ENCODE measurements around the gene C1QTNF12.
A peak's percentile ranks its signal among the peaks of the same experiment; 100 is the strongest.

C1QTNF12 gene

GRCh38 chr1:1240822-1241587 is 5.5 kb downstream of the C1QTNF12 start:
- DNase-seq (ENCODE audit: low read depth), result peak; percentile 20

GRCh38 chr1:1240348-1240732 is 6.2 kb downstream of the C1QTNF12 start:
- no peak for DNase-seq (ENCODE audit: low read depth)

DNA sequence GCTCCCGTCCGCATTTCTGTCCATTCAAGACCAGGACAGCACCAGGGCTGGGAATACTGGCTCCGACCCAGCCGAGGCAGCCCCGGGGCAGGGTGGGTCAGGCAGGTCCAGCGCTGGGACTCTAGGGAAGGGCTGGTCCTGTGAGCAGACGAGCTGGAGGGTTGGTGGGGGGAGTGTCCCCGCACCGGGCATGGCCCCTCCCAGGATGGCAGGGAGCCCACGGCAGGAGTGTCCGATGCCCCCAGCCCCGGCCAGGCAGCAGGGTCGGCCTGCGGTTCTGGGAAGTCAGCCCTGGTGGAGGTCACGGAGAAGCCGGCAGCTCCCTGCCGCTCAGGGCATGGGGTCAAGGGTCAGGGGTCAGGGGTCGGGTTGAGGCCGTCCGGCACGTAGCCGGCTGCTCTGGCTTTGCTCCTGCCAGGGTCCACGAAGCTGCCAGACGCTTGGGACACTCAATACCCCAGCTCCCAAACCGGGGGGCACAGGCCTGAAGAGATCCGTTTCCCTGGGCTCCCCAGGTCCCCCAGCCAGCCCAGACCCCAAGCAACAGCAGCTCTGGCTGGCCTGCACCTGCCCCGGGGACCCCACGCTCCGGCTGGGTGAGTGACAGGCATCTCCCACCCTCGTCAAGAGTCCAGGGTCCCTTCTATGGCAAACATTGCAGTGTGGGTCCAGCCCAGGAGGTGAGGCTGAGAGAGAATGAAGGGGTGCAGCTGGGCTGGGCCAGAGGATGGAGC is 6.7 kb downstream of the C1QTNF12 start:
- no peak for DNase-seq (ENCODE audit: low read depth)

- no peak for DNase-seq (ENCODE audit: low read depth)
Observed at GRCh38 chr1:1239227-1239613, 7.3 kb downstream of the C1QTNF12 start.

- DNase-seq (ENCODE audit: low read depth), result no peak
Observed at GRCh38 chr1:1238702-1239178, 7.8 kb downstream of the C1QTNF12 start.

- DNase-seq (ENCODE audit: low read depth), result no peak
Observed at GRCh38 chr1:1237874-1238701, 8.4 kb downstream of the C1QTNF12 start.

DNA sequence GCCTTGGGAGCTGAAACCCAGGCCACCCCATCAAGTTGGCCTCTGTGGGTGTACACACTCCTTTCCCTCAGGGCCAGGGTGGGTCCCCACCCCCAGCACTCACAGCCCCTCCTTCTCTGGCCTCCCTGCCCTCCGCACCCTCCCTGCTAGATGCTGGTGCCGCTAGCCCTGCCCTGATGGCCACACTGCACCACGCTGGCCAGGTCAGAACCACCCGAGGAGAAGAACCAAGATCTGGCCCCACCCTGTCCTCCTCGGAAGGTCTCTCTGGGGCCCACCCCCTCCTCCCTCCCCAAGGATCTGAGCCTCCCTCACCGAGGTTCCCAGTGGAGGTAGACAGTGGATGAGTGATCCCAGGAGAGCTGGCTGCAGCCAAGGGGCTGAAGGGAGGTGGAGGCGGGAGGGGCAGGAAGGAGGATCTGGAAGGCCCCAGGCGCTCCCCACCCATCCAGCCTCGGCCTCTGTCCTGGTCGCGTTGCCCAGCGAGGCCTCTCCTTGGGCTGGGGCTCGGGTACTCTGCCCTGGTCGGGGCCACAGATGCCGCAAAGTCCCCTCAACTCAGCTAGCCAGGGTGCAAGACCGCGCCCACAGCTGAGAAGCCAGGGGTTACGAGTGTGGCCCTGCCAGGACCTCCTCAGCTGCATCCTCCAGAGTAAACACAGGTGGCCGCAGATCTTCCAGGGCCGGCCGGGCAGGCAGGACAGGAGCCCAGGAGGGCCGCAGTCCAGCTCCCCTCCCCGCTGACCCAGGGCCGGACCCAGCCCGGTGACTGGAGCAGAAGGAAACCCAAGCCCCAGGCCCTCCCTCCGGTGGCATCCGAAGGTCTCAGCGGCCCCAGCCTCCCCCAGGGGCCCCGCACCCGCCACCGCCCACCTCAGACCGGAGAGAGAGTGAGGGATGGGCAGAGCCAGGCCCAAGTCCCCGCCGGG is 9.3 kb downstream of the C1QTNF12 start:
- no peak for DNase-seq (ENCODE audit: low read depth)

DNA sequence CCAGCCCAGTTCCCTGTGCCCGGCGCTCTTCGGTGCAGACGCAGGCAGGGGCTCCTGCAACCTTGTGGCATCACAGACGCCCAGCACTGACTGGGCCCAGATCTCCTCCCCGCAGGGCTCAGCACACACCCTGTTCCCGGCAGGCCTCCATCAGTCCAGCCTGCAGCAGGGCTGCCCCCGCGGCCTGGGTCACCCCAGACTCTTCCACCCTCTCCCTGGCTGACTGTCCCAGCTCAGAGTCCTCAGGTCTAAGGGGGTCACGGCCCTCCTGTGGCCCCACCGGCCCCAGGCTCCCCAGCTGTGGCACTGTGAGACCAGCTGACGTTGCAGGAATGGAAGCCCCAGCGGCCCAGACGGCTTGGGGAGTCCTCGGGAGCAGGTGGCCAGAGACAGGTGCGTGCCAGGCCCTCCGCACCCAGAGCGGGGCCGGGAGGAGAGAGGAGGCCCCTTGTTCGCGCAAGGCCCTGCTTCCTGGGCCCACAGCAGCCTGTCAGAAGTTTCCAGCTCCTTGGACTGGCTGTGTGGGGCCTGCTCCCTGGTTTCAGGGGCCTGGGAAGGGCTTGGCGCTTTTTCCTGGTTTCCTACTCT is 10.3 kb downstream of the C1QTNF12 start:
- no peak for DNase-seq (ENCODE audit: low read depth)

DNA sequence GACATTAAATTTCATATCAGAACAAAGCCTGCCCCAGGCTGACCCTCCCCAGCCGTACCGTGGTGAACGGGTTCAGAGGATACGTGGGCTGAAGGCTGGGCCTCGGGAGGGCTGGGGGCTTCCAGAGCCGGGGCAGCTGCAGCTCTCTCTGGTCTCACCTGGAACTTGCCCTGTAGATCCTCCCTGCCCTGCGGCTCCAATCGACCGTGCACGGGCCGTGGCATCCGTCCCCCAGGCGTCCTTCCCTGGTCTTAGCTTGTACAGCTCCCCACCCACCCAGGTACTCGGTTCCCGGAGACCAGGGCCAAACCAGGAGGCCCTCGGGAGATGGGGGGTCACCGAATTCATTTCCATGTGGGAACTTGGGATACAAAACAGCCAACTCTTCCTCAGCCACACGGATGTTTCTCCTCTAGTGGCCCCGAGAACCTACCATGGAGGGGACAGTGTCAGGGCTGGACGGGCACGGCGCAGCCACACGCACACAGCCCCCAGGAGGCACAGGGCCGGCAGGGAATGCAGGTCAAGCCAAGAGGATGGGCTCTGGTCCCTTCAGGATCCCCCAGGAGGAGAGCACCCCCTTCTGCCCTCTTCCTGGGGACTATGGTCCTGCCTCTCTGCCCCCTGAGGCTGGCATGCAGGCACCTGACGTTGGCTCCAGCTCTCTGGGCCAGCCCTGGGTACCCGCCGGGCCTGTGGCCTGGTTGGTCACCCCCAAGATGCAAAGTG is 11.3 kb downstream of the C1QTNF12 start:
- DNase-seq (ENCODE audit: low read depth), result no peak

DNA sequence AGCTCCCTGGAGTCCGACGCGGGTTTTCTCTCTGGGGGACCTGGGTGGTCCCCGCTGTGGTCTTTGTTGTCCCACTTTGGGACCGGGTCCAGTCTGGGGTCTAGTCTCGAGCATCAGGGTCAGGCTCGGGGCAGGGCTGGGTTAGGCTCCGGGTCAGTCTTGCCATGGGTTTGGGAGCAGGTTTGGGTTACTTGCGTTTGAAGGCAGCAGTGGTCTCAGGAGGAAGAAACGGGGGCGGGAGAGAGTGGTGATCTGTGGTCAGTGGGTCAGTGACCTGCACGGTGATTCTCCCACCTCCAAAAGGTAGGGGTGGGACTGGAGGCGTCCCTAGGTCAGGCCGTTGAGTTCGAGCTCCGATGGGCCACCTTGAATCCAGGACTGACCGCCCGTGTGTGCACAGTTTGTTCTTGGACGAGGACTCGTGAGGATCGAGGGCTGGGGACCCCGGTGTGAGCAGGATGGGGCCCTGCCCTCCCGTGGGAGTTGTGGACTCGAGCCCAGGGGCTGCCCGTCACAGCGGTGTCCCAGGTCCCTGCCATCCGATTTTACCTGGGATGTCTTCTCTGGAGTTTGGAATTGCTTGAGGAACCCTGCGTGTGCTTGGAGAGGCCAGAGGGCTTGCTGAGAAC is 12.2 kb downstream of the C1QTNF12 start:
- no peak for DNase-seq (ENCODE audit: low read depth)

DNA sequence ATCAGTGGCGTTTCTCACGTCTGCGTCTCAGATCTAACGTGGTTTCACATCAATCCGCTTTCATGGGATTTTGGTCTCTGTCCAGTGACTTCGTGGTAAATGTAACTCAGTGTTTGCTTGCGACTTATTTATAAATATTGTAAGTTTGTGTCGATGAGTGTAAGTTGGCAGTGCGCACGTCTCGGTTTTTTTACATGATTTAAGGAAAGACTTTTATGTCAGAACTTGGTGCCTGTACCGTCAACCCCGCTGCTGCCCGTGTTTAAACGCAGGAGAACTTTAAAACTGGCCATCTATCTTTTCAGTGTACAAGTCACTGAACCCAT is 13.0 kb downstream of the C1QTNF12 start:
- DNase-seq (ENCODE audit: low read depth), result no peak

- no peak for DNase-seq (ENCODE audit: low read depth)
Observed at GRCh38 chr1:1232796-1233566, 13.5 kb downstream of the C1QTNF12 start.

DNA sequence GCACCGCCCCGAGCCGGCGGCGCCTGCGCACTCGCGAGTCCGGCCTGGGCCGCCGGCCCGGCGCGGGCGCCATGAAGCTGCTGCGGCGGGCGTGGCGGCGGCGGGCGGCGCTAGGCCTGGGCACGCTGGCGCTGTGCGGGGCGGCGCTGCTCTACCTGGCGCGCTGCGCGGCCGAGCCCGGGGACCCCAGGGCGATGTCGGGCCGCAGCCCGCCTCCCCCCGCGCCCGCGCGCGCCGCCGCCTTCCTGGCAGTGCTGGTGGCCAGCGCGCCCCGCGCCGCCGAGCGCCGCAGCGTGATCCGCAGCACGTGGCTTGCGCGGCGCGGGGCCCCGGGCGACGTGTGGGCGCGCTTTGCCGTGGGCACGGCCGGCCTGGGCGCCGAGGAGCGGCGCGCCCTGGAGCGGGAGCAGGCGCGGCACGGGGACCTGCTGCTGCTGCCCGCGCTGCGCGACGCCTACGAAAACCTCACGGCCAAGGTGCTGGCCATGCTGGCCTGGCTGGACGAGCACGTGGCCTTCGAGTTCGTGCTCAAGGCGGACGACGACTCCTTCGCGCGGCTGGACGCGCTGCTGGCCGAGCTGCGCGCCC is 14.2 kb downstream of the C1QTNF12 start, which contains the start of gene B3GALT6:
B3GALT6 (plus strand) TSS at position 30 of the 588 bp plus-strand sequence; CDS start at position 72, 42 bp downstream.
- DNase-seq (ENCODE audit: low read depth), result no peak

DNA sequence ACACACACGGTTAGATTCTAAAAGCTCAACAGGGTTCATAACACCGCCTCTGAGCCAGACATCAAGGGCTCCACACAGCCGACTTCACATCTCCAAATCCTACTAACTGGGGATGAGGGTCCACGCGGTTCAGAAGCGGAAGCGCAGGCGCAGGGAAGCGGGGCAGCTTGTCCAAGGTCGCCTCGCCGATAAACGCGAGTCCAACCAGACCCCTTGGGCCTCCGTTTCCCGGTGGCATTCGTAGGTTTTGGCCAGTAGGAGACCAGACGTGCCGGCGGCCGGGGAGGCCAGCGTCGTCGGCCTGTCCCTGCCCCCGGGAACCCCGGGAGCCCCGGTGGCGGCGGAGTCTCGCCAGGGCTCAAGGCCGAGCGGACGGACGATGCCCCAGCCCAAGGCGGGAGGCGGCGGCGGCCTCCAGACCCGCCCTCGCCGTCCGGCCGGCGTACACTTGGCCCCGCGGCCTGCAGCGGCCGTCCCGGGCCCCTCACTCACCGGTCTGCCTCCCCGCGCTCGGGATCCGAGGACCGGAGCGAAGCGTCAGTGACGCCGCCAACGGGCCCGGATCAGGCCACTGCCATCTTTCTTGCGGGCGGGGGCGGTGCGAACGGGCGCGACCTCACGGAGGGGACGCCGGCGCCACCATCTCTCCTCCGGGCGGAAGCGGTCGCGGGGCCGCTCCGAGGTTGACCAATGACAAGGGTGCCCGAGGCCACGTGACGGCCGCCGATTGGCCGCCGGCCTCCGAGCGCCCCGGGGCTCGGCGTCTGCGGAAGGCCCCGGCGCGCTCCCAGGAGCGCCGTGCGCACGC is 14.9 kb downstream of the C1QTNF12 start, which contains the start of gene SDF4:
SDF4 (minus strand) TSS at position 602 of the 808 bp plus-strand sequence. CDS start 3,229 bp downstream, outside the sequence.
- peak; percentile 95 for DNase-seq (ENCODE audit: low read depth)

DNA sequence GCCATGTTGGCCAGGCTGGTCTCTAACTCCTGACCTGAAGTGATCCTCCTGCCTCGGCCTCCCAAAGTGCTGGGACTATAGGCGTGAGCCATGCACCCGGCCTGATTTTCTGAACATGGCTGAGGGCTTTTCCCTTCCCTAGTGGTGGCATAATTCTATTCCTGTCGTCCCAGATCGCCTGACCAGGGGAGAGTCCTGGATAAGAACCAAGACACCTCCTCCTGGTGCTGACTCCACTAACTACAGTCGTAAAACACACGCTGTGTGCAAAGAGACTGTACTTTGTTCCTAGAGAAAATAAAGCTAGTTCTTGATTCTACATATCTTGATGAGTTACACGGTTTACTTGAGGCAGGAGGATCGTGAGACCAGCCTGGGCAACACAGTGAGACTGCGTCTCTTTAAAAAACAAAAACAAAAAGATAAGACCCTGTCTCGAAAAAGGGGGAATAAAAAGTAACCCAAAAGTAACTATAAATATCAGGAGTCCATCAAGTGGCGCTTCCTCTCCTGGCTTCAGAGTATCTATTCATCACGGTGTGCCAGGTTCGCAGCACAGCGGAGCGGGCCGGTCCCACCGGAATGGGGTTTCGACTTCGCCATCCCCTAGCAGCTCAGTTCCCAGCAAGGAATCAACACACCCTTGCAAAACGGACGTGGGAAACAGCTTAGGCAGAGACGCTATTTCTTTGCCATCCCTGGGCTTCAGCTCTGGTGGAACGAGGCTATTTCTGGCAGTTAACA is 15.7 kb downstream of the C1QTNF12 start:
- DNase-seq (ENCODE audit: low read depth), result peak; percentile 75

DNA sequence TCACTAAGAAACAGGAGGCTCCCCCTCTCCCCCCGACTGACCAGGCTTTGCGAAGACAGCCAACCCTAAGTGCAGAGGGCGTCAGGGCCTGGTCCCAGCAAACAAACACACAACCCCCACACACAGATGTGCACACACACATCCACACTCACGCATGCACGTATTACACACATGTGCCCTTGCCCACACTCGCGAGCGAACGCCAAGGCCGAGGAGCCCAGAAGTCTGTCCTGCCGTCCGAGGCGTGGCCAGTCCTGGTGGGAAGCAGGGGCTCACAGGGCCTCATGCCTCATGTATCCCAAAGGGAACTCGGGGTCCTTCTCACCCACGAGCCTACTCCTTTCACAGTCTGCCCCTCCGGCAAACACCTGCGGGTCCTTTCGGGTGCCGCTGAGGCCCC is 16.8 kb downstream of the C1QTNF12 start:
- DNase-seq (ENCODE audit: low read depth), result no peak

Data from ELR (cell line).